Sigmoid colon (tissue), 7 donors: ENCODE results near the gene GTSF1L. TPM values are rescaled to one million over a fixed set of nuclear protein-coding genes. Genes with fewer than 3 reads are reported as not detected.

ENCODE experiments used
- DNase-seq: peaks from one replicate; pipeline ENCODE4 v3.0.0-alpha.2; 2019
- H3K27ac ChIP-seq, 4 donors: fragments of 200-600 bp; sonication (generic); one replicate each; pipeline ENCODE4 v1.5.1; 2016 to 2019; ENCODE audit warnings: mild to moderate bottlenecking in 1 of 4
- H3K27me3 ChIP-seq, 3 donors: fragments of 200-600 bp; sonication (generic); one replicate each; pipeline ENCODE4 v1.5.1; 2019; ENCODE audit warnings: mild to moderate bottlenecking in 1 of 3
- H3K36me3 ChIP-seq, 4 donors: fragments of 200-600 bp; sonication (generic); one replicate each; pipeline ENCODE4 v1.5.1; 2016 to 2019
- H3K4me1 ChIP-seq, 4 donors: fragments of 200-600 bp; sonication (generic); one replicate each; pipeline ENCODE4 v1.5.1; 2017 to 2019
- H3K4me3 ChIP-seq, 4 donors: fragments of 200-600 bp; sonication (generic); one replicate each; pipeline ENCODE4 v1.5.1; 2017 to 2019; ENCODE audit warnings: mild to moderate bottlenecking in 2 of 4, moderate library complexity in 1 of 4
- H3K9me3 ChIP-seq, 4 donors: fragments of 200-600 bp in 3 of 4; sonication (generic) in 3 of 4; one replicate each; pipeline versions ENCODE4 v1.5.1 to v1.6.1; 2013 to 2019
- CTCF ChIP-seq, 4 experiments: fragments of 450-650 bp in 3 of 4; fragments of 200-600 bp in 1 of 4; IDR thresholded peaks; one replicate each; pipeline ENCODE4 v1.5.1; 2016 to 2019; ENCODE audit warnings: antibody characterized with exemption in 4 of 4, mild to moderate bottlenecking in 3 of 4, moderate library complexity in 2 of 4
- EP300 ChIP-seq, 4 donors: sonication (generic); formaldehyde crosslinking; IDR thresholded peaks; one replicate each; pipeline ENCODE4 v1.6.1; 2017; ENCODE audit warnings: antibody characterized with exemption in 4 of 4
- POLR2A ChIP-seq, 2 donors: fragments of 450-650 bp; IDR thresholded peaks; one replicate each; pipeline ENCODE4 v1.6.1; 2016; ENCODE audit warnings: antibody characterized with exemption in 2 of 2, mild to moderate bottlenecking in 2 of 2, moderate library complexity in 2 of 2
- POLR2AphosphoS5 ChIP-seq, 4 donors: sonication (generic); formaldehyde crosslinking; IDR thresholded peaks; one replicate each; pipeline ENCODE4 v1.6.1; 2017; ENCODE audit warnings: antibody characterized with exemption in 4 of 4
- WGBS, 2 donors: extraction: QIAGEN DNeasy Blood & Tissue Kit; methylation state at CpG; one replicate each; pipeline ENCODE4 v1.1.7; 2013; 5-methylcytosine and 5-hydroxymethylcytosine counted together
- intact Hi-C: fragments of 100-400 bp; cut with DNase I; formaldehyde crosslinking; loops from one replicate; pipeline ENCODE4 v1.15.1; 2023
- polyA plus RNA-seq, 3 donors: library from polyadenylated mRNA; stranded (reverse); fragments of 200-250 nt; gene quantifications; one replicate each; pipeline ENCODE4 v1.2.3, GENCODE V29; 2013
- total RNA-seq, 4 donors: library from RNA; depleted of rRNA; stranded (reverse); fragments of >200 nt; gene quantifications; one replicate each; pipeline ENCODE4 v1.1.0, GENCODE V29; 2016
- donor health status: healthy with polysubstance abuse.
- donor health status: Bipolar disorder and iron deficiency.
- donor health status: healthy.

The GTSF1L gene
- total and polyA plus RNA-seq, 7 donors = 0.17 TPM; not detected in 6

- no peaks in the 10 kb centered on the region for H3K9me3 ChIP-seq
- H3K27me3 ChIP-seq = peaks cover 0 to 14% (median 0%) of the 10 kb centered on the region in 3 donors
- TF ChIP-seq POLR2A (IDR thresholded peaks at IDR 0.05) = no peak
- no peak for TF ChIP-seq EP300 (IDR thresholded peaks at IDR 0.05)
- TF ChIP-seq CTCF (IDR thresholded peaks at IDR 0.05) = no peak
- no peak for TF ChIP-seq POLR2AphosphoS5 (IDR thresholded peaks at IDR 0.05)
- no peaks in the 10 kb centered on the region for H3K36me3 ChIP-seq
- H3K4me3 ChIP-seq = no peak overlapping the region
- peak overlapping the region in 1 of 4 donors; percentile 81 for H3K27ac ChIP-seq
- intact Hi-C loops = no loop called here
- H3K4me1 ChIP-seq = peaks cover 0 to 8% (median 0%) of the 10 kb centered on the region in 4 donors
- DNase-seq = no peak
- WGBS, 2 donors = 77 to 85% methylated on average over 4 of the region's 4 CpGs
These were observed 25.2 kb upstream of the GTSF1L start for GRCh38 chr20:43752051-43752360.

- DNase-seq = no peak
- WGBS, 2 donors = 60 to 81% methylated on average over 11 of the region's 11 CpGs
- no peaks in the 10 kb centered on the region for H3K36me3 ChIP-seq
- no peak overlapping the region for H3K4me3 ChIP-seq
- intact Hi-C loops = no loop called here
- H3K9me3 ChIP-seq = no peaks in the 10 kb centered on the region
- peaks cover 0 to 8% (median 0%) of the 10 kb centered on the region in 4 donors for H3K4me1 ChIP-seq
- no peak for TF ChIP-seq POLR2AphosphoS5 (IDR thresholded peaks at IDR 0.05)
- TF ChIP-seq EP300 (IDR thresholded peaks at IDR 0.05) = no peak
- no peak for TF ChIP-seq CTCF (IDR thresholded peaks at IDR 0.05)
- peak overlapping the region in 1 of 4 donors; percentile 81 for H3K27ac ChIP-seq
- H3K27me3 ChIP-seq = peaks cover 0 to 14% (median 0%) of the 10 kb centered on the region in 3 donors
These were observed 24.6 kb upstream of the GTSF1L start for GRCh38 chr20:43751167-43752050.

GRCh38 chr20:43750774-43751166, 24.0 kb upstream of the GTSF1L start:
- Histone ChIP-seq H3K4me3 (no peak overlapping the region), H3K36me3 (no peaks in the 10 kb centered on the region), H3K9me3 (no peaks in the 10 kb centered on the region), H3K27me3 (peaks cover 0 to 14% (median 0%) of the 10 kb centered on the region in 3 donors), H3K27ac (peak overlapping the region in 1 of 4 donors; percentile 81), H3K4me1 (peaks cover 0 to 8% (median 0%) of the 10 kb centered on the region in 4 donors)
- intact Hi-C loops = no loop called here
- no peak for DNase-seq
- TF ChIP-seq EP300 (IDR thresholded peaks at IDR 0.05) = no peak
- TF ChIP-seq CTCF (IDR thresholded peaks at IDR 0.05) = no peak
- no peak for TF ChIP-seq POLR2AphosphoS5 (IDR thresholded peaks at IDR 0.05)
- TF ChIP-seq POLR2A (IDR thresholded peaks at IDR 0.05) = no peak

- Histone ChIP-seq H3K9me3 (no peaks in the 10 kb centered on the region), H3K27ac (peak overlapping the region in 1 of 4 donors; percentile 81), H3K4me1 (peaks cover 0 to 8% (median 0%) of the 10 kb centered on the region in 4 donors), H3K36me3 (no peaks in the 10 kb centered on the region), H3K4me3 (no peak overlapping the region), H3K27me3 (peaks cover 0 to 21% (median 0%) of the 10 kb centered on the region in 3 donors)
- intact Hi-C loops = loop anchor here (1.0 kb wide), 1 partner anchor 330 kb away; no protein-coding TSS in a partner anchor
- DNase-seq = peak; percentile 83
- TF ChIP-seq POLR2A (IDR thresholded peaks at IDR 0.05) = no peak
- no peak for TF ChIP-seq POLR2AphosphoS5 (IDR thresholded peaks at IDR 0.05)
- TF ChIP-seq EP300 (IDR thresholded peaks at IDR 0.05) = no peak
- TF ChIP-seq CTCF (IDR thresholded peaks at IDR 0.05) = peak; percentile 80 to 100 (median 96)
- WGBS, 2 donors = 9 to 10% methylated on average over 23 of the region's 23 CpGs
These were observed 23.0 kb upstream of the GTSF1L start for GRCh38 chr20:43749734-43750294.
